NCI-H2196 treated with DMSO at 0.1 percent for 48 hours (cell line): ENCODE results near the gene ZNF22.

Source experiments
- DNase-seq: peaks from one replicate; lab custom pipeline; 2025; ENCODE audit not compliant: unreplicated experiment; lab: John Stamatoyannopoulos, UW

ZNF22 gene

GRCh38 chr10:44976352-44977198 is 24.1 kb upstream of the ZNF22 start:
- no peak for DNase-seq

- DNase-seq: no peak
Measured at GRCh38 chr10:44977287-44978212, 23.2 kb upstream of the ZNF22 start.

DNA sequence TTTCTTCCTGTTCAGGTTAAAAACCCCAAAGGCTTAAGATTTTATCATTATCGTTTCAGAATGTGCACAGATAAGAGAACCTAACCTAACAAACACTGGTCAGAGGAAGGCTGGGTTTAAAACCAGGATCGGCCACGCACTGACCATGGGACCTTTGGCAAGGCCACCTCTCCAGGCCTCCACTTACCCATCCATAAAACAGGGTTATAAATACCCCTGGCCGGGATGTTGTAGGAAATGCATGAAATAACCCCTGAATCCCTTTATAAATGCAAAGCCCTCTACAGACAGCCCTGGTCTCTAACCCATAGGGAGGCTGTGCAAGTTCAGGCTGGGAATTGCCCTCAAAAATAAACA is 22.5 kb upstream of the ZNF22 start:
- no peak for DNase-seq

DNA sequence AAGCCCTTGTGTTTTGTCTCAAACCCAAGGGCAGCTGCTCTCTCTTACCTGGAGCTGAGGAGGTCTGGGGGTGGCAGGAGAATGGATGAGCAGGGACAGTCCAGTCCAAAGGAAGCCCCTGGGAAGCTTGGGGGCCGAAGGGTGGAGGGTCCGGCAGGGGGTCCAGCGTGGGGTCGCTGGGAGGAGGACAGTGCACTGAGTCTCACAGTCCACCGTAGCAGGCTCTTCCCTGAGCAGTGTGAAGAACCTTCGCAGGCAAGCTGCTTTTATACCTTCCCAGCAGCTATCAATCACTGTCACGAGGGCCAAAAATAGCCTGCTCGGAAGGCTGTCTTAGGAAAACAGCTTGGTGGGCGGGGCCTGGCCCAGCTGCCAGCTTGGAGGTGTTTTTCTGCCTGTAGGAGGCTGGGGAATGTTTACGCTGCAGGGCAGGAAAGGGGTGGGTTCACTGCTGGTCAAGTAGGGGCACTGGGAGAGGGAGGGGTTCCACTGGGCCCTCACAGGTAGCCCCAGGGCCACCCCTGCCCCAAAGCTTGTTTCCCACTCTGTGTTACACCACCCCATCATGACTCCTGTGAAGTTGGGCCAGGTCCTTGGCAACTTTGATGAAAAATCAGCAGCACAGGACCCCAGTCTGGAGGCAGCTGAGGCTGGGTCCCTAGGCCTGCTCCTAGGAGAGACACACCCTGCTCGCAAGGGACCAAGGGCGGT is 22.0 kb upstream of the ZNF22 start, which contains the start of gene DEPP1:
DEPP1 (minus strand) TSS at position 240 of the 711 bp plus-strand sequence. CDS start 779 bp downstream, outside the sequence.
- DNase-seq: peak; percentile 63

GRCh38 chr10:44979281-44980191 is 21.2 kb upstream of the ZNF22 start:
- DNase-seq: no peak

DNA sequence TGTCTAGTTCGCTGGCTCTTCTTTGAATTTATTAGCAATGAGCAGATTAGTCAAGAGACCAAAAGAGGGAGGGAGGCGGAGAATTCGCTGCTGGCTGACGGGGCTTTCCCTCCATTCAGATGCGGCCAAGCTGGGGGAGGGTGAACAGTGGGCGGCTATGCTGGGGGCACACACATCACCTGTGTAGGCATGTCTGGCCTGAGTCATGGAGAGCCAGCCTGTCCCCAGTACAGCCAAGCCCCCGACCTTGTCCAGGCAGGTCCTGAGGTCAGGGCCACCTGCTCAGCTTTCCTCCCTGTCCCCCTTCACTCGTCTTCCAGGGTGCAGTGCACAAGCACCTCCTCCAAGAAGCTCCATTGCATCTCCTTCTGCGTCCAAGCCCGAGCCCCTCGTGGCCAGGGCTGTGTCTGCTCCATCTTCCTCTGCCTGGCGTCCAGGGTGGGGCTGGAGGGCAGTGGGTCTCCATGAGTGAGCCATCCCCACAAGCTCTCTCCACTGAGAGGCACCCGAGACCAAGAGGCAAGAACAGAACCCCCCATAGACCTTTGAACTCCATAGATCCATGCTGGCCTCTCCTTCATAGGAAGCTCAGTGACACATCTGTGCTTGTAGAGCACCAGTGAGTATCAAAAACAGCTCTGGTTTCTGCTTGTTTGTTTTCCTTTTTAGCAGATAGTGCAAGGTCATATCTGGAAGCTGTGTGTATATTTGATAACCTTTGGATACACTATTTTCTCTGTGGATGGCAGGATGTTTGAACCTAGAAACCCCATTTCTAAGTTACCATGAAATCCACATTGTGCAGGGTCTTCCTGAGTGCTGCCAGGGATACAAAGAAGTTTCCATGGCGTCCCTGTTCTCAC is 20.2 kb upstream of the ZNF22 start:
- no peak for DNase-seq

DNA sequence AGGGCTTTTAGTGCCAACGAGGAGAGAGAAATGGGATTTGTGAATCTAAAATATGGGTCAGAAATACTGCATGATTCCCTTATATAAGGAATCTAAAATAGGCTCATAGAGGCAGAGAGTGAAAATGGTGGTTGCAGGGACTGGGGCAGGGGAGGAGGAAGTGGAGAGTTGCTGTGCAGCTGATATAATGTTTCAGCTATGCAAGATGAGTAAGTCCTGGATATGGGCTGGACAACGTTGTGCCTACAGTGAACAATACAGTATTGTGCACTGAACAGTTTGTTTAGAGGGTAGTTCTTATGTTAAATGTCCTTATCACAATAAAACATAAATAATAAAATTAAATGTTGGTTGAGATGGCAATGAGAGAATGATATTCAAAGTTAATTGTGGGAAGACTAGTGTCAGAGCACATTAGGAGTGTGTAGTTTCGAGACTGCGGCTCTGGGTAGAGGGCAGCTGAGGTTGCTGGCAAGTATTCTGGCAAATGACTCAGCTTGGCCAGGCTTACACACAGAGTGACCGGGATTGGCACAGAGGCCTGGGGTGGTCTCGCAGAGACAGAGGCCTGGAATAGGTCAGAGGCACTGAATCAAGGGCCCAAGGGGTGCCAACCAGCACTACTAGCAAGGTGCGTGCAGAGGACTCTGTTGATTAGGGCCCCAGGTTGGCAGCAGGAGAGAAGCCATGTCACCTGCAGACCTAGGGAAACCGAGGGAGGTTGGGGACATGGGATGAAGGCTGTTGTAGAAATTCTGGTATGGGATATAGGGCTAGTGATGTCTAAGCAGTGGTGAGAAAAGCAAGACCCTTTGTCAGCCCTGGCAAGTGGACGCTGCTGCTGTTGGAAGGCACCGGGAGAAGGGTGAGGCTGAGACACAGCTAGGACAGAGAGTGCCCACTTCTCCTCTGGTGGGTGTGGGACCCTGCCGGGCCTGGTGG is 19.3 kb upstream of the ZNF22 start:
- no peak for DNase-seq

DNA sequence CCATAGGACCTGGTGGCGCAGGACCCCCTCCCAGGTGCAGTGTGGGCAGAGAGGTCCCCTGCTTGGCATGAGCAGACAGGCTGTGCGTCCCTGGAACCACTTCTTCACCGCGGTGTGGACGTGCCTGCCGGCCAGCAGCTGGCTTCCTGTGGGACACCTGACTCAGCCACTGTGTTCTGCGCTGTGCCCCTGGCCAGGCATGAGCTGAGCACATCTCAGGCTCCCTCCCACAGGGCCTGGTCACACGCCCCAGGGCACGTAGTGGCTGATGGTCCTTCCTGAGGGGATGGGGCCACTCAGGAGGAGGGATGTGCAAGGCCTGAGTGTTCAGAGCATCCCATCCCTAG is 18.6 kb upstream of the ZNF22 start:
- DNase-seq: no peak

- DNase-seq: no peak
Measured at GRCh38 chr10:44982496-44982895, 18.2 kb upstream of the ZNF22 start.

- no peak for DNase-seq
Measured at GRCh38 chr10:44983066-44983894, 17.4 kb upstream of the ZNF22 start.

DNA sequence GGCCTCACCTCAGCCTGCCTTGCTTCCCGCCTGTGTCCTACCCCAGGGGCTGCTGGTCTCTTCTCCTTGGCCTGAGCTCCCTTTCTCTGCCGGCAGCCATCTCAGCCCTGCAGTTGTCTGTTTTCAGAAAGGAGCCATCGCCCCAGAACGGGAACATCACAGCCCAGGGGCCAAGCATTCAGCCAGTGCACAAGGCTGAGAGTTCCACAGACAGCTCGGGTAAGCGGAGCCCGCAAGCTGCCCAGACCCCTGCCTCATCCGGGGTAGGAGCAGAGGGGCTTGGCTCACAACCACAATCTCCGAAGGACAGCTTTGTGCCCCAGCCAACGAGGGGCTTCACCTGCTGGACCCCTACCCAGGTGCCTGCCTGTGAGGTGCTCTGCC is 16.8 kb upstream of the ZNF22 start:
- no peak for DNase-seq

- no peak for DNase-seq
Measured at GRCh38 chr10:44984671-44985101, 16.0 kb upstream of the ZNF22 start.

DNA sequence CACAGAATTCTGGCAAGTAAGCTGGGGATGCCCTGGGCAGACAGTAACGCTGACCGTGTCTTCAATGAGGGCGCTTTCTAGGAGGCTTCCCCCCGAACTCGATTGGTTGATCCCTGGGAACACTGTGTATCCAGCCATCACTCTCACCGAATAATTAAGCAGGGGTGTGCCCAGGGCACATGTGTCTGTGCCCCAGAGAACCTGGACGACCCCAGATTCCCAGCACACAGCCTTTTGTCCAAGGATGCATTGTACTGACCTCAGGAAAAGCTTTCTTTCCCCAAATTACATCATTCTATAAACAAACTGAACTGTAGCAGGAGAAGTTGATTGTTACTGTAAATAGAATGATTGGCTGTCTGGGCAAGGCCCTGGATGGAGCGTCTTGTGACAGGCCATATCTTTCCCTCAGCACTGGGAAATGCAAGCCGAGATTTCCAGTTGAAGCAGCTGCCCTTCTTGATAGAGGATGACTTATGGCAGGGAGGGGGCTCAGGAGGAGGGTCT is 15.5 kb upstream of the ZNF22 start:
- no peak for DNase-seq

DNA sequence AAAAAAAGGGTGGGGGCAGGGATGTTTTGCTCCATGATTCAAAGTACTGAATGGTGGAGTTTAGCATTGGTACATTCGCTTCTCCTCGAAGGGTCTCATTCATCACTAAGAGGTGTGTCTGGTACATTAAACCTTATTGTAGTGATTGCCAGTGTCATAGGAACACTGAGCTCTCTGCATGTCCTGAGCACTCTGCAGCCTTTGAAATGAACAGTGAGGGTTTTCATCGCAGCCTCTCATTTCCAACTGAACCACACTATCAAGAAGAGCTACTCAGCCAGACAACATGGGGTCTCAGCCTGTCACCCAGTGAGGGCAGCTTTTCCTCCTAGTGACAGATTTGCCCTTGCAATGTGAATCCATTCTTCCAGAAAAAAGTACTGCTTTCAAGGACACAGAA is 14.5 kb upstream of the ZNF22 start:
- DNase-seq: no peak

GRCh38 chr10:44986670-44987069 is 14.1 kb upstream of the ZNF22 start:
- DNase-seq: no peak

DNA sequence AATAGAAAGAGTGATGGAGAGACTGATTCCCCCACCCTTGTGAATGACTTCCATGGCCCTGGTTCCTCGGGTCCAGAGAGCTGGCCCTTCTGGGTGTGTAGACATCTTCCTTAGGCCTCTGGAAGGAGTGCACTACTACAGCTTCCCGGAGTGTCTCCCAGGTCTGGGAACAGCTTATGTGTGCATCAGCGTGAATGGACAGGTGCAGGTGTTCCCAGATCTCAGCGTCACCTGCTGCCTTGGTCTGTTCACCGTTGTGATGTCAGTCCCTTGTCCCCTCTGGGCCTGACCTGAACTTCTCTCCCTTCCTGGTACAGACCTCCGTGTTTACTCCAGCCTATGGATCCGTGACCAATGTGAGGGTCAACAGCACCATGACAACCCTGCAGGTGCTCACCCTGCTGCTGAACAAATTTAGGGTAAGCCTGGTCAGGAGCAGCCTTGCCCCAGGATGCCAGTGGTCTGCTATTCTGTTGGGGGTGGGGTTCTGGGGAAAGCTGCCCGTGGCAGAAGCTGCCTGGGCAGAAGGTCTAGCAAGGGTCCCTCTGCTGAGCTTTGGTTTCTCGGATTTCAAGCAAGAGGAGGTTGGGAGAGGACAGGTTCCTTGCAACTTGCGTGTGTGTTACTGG is 11.7 kb upstream of the ZNF22 start:
- DNase-seq: no peak
